ENCODE measurements around the gene MRTFA. TPM values are rescaled to one million over a fixed set of nuclear protein-coding genes. Genes with fewer than 3 reads are reported as not detected.
A peak's percentile ranks its signal among the peaks of the same experiment; 100 is the strongest.

The MRTFA gene
- total RNA-seq, 1 donor from 2014 or later: 105 TPM

DNA sequence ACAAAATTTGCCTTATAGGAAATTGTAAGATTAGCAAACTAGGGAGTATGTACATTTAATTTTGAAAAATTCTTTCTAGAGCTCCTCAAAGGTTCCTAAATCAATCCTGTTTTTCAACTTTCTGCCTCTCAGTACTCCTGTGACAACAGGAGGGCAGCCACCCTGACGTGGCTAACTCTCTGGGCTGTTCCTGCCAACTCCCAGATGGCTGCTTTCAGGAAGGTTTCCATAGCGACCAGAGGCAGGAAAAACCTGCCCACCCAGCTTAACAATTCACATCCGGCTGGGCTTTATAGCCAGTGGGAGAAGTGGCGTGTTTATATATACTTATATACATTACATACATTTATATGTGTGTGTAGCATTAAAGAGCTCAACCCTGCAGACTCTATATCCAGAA lies 239.6 kb downstream of the MRTFA start:
- peak overlapping the region; percentile 97 for H3K27ac Mint-ChIP-seq
- H3K36me3 Mint-ChIP-seq: peaks cover 4% of the 10 kb centered on the region
- H3K4me1 Mint-ChIP-seq: peaks cover 37% of the 10 kb centered on the region
- peak in 1 of 2 experiments; percentile 65 for DNase-seq (ENCODE audit: low spot score in 2 of 2, unreplicated experiment in 2 of 2)
- no peaks in the 10 kb centered on the region for H3K27me3 Mint-ChIP-seq (ENCODE audit: low read depth)
- TF ChIP-seq, protein P1, sequence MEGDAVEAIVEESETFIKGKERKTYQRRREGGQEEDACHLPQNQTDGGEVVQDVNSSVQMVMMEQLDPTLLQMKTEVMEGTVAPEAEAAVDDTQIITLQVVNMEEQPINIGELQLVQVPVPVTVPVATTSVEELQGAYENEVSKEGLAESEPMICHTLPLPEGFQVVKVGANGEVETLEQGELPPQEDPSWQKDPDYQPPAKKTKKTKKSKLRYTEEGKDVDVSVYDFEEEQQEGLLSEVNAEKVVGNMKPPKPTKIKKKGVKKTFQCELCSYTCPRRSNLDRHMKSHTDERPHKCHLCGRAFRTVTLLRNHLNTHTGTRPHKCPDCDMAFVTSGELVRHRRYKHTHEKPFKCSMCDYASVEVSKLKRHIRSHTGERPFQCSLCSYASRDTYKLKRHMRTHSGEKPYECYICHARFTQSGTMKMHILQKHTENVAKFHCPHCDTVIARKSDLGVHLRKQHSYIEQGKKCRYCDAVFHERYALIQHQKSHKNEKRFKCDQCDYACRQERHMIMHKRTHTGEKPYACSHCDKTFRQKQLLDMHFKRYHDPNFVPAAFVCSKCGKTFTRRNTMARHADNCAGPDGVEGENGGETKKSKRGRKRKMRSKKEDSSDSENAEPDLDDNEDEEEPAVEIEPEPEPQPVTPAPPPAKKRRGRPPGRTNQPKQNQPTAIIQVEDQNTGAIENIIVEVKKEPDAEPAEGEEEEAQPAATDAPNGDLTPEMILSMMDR (IDR thresholded peaks at IDR 0.05; ENCODE audit: unreplicated experiment): no peak
- H3K4me3 Mint-ChIP-seq: peak overlapping the region; percentile 25
- H3K9me3 Mint-ChIP-seq: no peaks in the 10 kb centered on the region

- no peak for DNase-seq (ENCODE audit: low spot score in 2 of 2, unreplicated experiment in 2 of 2)
- peaks cover 37% of the 10 kb centered on the region for H3K4me1 Mint-ChIP-seq
- H3K27ac Mint-ChIP-seq: peak overlapping the region; percentile 97
- TF ChIP-seq, protein P1 (IDR thresholded peaks at IDR 0.05; ENCODE audit: unreplicated experiment): no peak
- no peaks in the 10 kb centered on the region for H3K9me3 Mint-ChIP-seq
- H3K4me3 Mint-ChIP-seq: no peak overlapping the region
- H3K27me3 Mint-ChIP-seq (ENCODE audit: low read depth): no peaks in the 10 kb centered on the region
- peaks cover 1% of the 10 kb centered on the region for H3K36me3 Mint-ChIP-seq
These were observed 240.9 kb downstream of the MRTFA start for GRCh38 chr22:40395607-40396006.

DNA sequence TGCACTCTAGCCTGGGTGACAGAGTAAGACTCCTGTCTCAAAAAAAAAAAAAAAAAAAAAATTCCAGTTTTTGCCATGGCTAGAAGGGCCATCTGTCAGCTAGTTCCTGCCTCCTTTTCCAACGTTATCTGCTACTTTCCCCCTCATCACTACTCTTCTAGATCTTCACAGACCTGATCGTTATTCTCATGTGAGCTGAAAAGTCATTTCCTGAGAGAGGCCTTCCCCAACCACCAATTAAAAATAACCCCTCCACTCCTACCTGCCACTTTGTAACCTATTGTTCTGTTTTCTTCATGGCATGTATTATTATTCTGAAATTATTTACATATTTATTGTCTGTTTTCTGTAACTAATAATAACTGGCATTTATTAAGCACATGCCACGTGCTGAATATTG lies 241.9 kb downstream of the MRTFA start:
- H3K27ac Mint-ChIP-seq: peak overlapping the region; percentile 50
- DNase-seq (ENCODE audit: low spot score in 2 of 2, unreplicated experiment in 2 of 2): no peak
- H3K27me3 Mint-ChIP-seq (ENCODE audit: low read depth): no peaks in the 10 kb centered on the region
- peaks cover 33% of the 10 kb centered on the region for H3K4me1 Mint-ChIP-seq
- no peaks in the 10 kb centered on the region for H3K9me3 Mint-ChIP-seq
- peaks cover 1% of the 10 kb centered on the region for H3K36me3 Mint-ChIP-seq
- no peak overlapping the region for H3K4me3 Mint-ChIP-seq
- TF ChIP-seq, protein P1 (IDR thresholded peaks at IDR 0.05; ENCODE audit: unreplicated experiment): no peak

- H3K4me3 Mint-ChIP-seq: no peak overlapping the region
- DNase-seq (ENCODE audit: low spot score in 2 of 2, unreplicated experiment in 2 of 2): no peak
- TF ChIP-seq, protein P1 (IDR thresholded peaks at IDR 0.05; ENCODE audit: unreplicated experiment): no peak
- H3K27me3 Mint-ChIP-seq (ENCODE audit: low read depth): no peaks in the 10 kb centered on the region
- no peak overlapping the region for H3K27ac Mint-ChIP-seq
- H3K4me1 Mint-ChIP-seq: peaks cover 38% of the 10 kb centered on the region
- H3K9me3 Mint-ChIP-seq: no peaks in the 10 kb centered on the region
- H3K36me3 Mint-ChIP-seq: peaks cover 6% of the 10 kb centered on the region
These were observed 243.9 kb downstream of the MRTFA start for GRCh38 chr22:40392618-40393017.

- Mint-ChIP-seq H3K4me1 (peaks cover 36% of the 10 kb centered on the region), H3K27ac (no peak overlapping the region), H3K4me3 (no peak overlapping the region), H3K9me3 (no peaks in the 10 kb centered on the region), H3K36me3 (peaks cover 6% of the 10 kb centered on the region), H3K27me3 (ENCODE audit: low read depth) (no peaks in the 10 kb centered on the region)
- no peak for DNase-seq (ENCODE audit: low spot score in 2 of 2, unreplicated experiment in 2 of 2)
- TF ChIP-seq, protein P1 (IDR thresholded peaks at IDR 0.05; ENCODE audit: unreplicated experiment): no peak
These were observed 245.1 kb downstream of the MRTFA start for GRCh38 chr22:40391417-40391816.

DNA sequence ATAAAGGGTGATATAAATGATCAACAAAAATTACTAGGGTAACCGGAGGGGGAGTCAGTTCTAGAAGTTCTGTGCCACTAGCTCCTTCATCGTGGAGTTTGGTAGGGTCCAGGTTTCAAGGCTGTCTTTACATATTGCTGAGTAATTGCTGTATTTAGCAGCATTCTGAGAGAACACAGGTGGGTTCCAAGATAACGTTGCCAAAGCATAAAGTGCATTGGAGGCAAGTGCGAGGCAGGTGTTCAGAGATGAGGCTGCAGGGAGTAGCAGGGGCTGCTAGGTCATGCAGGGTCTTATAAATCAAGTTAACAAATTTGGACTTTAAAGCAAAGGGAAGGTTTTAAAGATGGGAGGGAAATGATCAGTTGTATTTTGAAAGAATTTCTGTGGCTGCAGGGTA lies 248.3 kb downstream of the MRTFA start:
- H3K4me3 Mint-ChIP-seq: no peak overlapping the region

More for the DNA sequence above, 248.3 kb downstream of the MRTFA start:
- Mint-ChIP-seq H3K36me3 (peaks cover 4% of the 10 kb centered on the region), H3K27ac (peak overlapping the region; percentile 70), H3K9me3 (no peaks in the 10 kb centered on the region), H3K27me3 (ENCODE audit: low read depth) (no peaks in the 10 kb centered on the region), H3K4me1 (peaks cover 33% of the 10 kb centered on the region)
- TF ChIP-seq, protein P1 (IDR thresholded peaks at IDR 0.05; ENCODE audit: unreplicated experiment): no peak
- no peak for DNase-seq (ENCODE audit: low spot score in 2 of 2, unreplicated experiment in 2 of 2)

Measured in mesothelial cell of epicardium (in vitro differentiated cells).